A673 (cell line): ENCODE data around the gene GFY. TPM values are rescaled to one million over a fixed set of nuclear protein-coding genes. Genes with fewer than 3 reads are reported as not detected.

Source experiments
- BruUV-seq: library from RNA; stranded (reverse); fragments of 400-500 nt; replicated peaks from 2 replicates; lab custom pipeline; 2021; lab: Mats Ljungman, UMichigan
- CTCF ChIA-PET: fragments of 300-600 bp; sonication (Branson Sonifier 250); formaldehyde crosslinking; loops from one replicate; lab custom pipeline; 2022; ENCODE audit warnings: antibody characterized with exemption; lab: Charles Lee
- POLR2A ChIA-PET: fragments of 300-600 bp; sonication (Branson Sonifier 250); formaldehyde crosslinking; loops from one replicate; lab custom pipeline; 2022; ENCODE audit warnings: antibody characterized with exemption; ENCODE audit not compliant: low non-redundant PET; lab: Charles Lee
- DNase-seq: peaks from one replicate; pipeline ENCODE4 v3.0.0-alpha.2; 2015; ENCODE audit warnings: low spot score
- H3K27ac ChIP-seq: fragments of 200-600 bp; sonication (generic); 2 replicates; pipeline ENCODE4 v1.5.1; 2016; ENCODE audit warnings: mixed run types, low read depth, mild to moderate bottlenecking, mixed read lengths, antibody characterized with exemption, low read length; ENCODE audit not compliant: poor library complexity, severe bottlenecking
- H3K27me3 ChIP-seq: fragments of 200-600 bp; sonication (generic); replicated peaks from 2 replicates; pipeline ENCODE4 v1.6.1; 2017; ENCODE audit warnings: mixed run types, low read depth, mild to moderate bottlenecking, mixed read lengths, antibody characterized with exemption, low read length; ENCODE audit not compliant: insufficient read depth, poor library complexity
- H3K36me3 ChIP-seq: fragments of 200-600 bp; sonication (generic); 2 replicates; pipeline ENCODE4 v1.6.1; 2016; ENCODE audit warnings: mixed run types, mild to moderate bottlenecking, mixed read lengths, antibody characterized with exemption, low read length; ENCODE audit not compliant: insufficient read depth, poor library complexity, severe bottlenecking
- H3K4me1 ChIP-seq: fragments of 200-600 bp; sonication (generic); 2 replicates; pipeline ENCODE4 v1.6.1; 2017; ENCODE audit warnings: mixed run types, mild to moderate bottlenecking, mixed read lengths, antibody characterized with exemption, low read length; ENCODE audit not compliant: insufficient read depth, poor library complexity, severe bottlenecking
- H3K4me3 ChIP-seq: fragments of 200-600 bp; sonication (generic); 2 replicates; pipeline ENCODE4 v1.5.1; 2016; ENCODE audit warnings: low read depth, mixed run types, mild to moderate bottlenecking, mixed read lengths, low read length; ENCODE audit not compliant: poor library complexity, severe bottlenecking
- H3K9me3 ChIP-seq: fragments of 200-600 bp; sonication (generic); 2 replicates; pipeline ENCODE4 v1.6.1; 2016; ENCODE audit warnings: mixed run types, low read depth, mild to moderate bottlenecking, mixed read lengths, antibody characterized with exemption, low read length; ENCODE audit not compliant: poor library complexity, severe bottlenecking
- EZH2 ChIP-seq: fragments of 200-600 bp; sonication (generic); IDR thresholded peaks from 2 replicates; pipeline ENCODE4 v1.6.1; 2017; ENCODE audit warnings: borderline replicate concordance, low read depth, mild to moderate bottlenecking, mixed read lengths, antibody characterized with exemption, low read length; ENCODE audit not compliant: poor library complexity, severe bottlenecking
- intact Hi-C: fragments of 100-400 bp; cut with micrococcal nuclease; formaldehyde crosslinking; loops from one replicate; pipeline ENCODE4 v1.10.0; 2022; ENCODE audit not compliant: unreplicated experiment
- total RNA-seq: library from RNA; stranded (reverse); gene quantifications from 2 replicates; pipeline ENCODE4 v1.2.3, GENCODE V29; 2021
- TF ChIP-seq, protein P1 (sequence below): fragments of 300-800, 200-600 bp; sonication (generic); conservative IDR thresholded peaks from 2 replicates; pipeline ENCODE4 v1.5.1; 2017; ENCODE audit warnings: low read depth, mild to moderate bottlenecking, antibody characterized with exemption, low read length, moderate library complexity, mixed read lengths

GFY gene
- total RNA-seq, 1 experiment from 2014 or later: not detected

- no peaks in the 10 kb centered on the region for H3K36me3 ChIP-seq
- intact Hi-C loops: no loop called here
- BruUV-seq: no TSS peak
- TF ChIP-seq EZH2: no peak
- TF ChIP-seq, protein P1, sequence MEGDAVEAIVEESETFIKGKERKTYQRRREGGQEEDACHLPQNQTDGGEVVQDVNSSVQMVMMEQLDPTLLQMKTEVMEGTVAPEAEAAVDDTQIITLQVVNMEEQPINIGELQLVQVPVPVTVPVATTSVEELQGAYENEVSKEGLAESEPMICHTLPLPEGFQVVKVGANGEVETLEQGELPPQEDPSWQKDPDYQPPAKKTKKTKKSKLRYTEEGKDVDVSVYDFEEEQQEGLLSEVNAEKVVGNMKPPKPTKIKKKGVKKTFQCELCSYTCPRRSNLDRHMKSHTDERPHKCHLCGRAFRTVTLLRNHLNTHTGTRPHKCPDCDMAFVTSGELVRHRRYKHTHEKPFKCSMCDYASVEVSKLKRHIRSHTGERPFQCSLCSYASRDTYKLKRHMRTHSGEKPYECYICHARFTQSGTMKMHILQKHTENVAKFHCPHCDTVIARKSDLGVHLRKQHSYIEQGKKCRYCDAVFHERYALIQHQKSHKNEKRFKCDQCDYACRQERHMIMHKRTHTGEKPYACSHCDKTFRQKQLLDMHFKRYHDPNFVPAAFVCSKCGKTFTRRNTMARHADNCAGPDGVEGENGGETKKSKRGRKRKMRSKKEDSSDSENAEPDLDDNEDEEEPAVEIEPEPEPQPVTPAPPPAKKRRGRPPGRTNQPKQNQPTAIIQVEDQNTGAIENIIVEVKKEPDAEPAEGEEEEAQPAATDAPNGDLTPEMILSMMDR: no peak
- H3K9me3 ChIP-seq: no peaks in the 10 kb centered on the region
- no peak overlapping the region for H3K27ac ChIP-seq
- ChIA-PET POLR2A (no interaction called here), CTCF (no interaction called here)
- no peaks in the 10 kb centered on the region for H3K27me3 ChIP-seq
- H3K4me3 ChIP-seq: no peak overlapping the region
- no peak for DNase-seq
- H3K4me1 ChIP-seq: peaks cover under 1% of the 10 kb centered on the region
These were observed 27.1 kb upstream of the GFY start for GRCh38 chr19:49398001-49398615.

- intact Hi-C loops: no loop called here
These were observed 26.3 kb upstream of the GFY start for GRCh38 chr19:49398931-49399330.

DNA sequence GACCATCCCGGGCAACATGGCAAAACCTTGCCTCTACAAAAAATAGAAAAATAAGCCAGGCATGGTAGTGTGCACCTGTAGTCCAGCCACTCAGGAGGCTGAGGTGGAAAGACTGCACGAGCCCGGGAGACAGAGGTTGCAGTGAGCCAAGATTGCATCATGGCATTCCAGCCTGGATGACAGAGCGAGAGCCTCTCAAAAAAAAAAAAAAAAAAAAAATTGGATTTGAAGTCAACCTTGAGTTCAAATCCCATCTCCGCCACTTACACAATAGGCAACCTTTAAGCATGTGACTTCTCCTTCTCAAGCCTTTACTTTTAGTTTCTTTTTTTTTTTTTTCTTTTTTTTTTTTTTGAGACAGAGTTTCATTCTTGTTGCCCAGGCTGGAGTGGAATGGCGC lies 25.2 kb upstream of the GFY start:
- CTCF ChIA-PET: no interaction called here
- Histone ChIP-seq H3K4me3 (no peak overlapping the region), H3K27ac (no peak overlapping the region), H3K27me3 (no peaks in the 10 kb centered on the region), H3K36me3 (no peaks in the 10 kb centered on the region), H3K4me1 (peaks cover 14% of the 10 kb centered on the region), H3K9me3 (no peaks in the 10 kb centered on the region)
- no peak for TF ChIP-seq EZH2
- TF ChIP-seq, protein P1: no peak
- no peak for DNase-seq
- intact Hi-C loops: no loop called here
- POLR2A ChIA-PET: no interaction called here
- BruUV-seq: no TSS peak

More at GRCh38 chr19:49398931-49399330, 26.3 kb upstream of the GFY start:
- no peaks in the 10 kb centered on the region for H3K36me3 ChIP-seq
- no peak overlapping the region for H3K4me3 ChIP-seq
- no peaks in the 10 kb centered on the region for H3K27me3 ChIP-seq
- TF ChIP-seq EZH2: no peak
- TF ChIP-seq, protein P1: no peak
- no peak for DNase-seq
- CTCF ChIA-PET: no interaction called here
- POLR2A ChIA-PET: no interaction called here
- no peaks in the 10 kb centered on the region for H3K9me3 ChIP-seq
- H3K4me1 ChIP-seq: peaks cover 9% of the 10 kb centered on the region
- BruUV-seq: no TSS peak
- H3K27ac ChIP-seq: no peak overlapping the region
